GM06990 (cell line): ENCODE measurements around the gene FYB2.

ENCODE experiments used
- DNase-seq: peaks from one replicate; pipeline ENCODE4 v3.0.0-alpha.2; 2011; ENCODE audit not compliant: insufficient read length; ENCODE audit errors: extremely low read depth
- H3K27me3 ChIP-seq: replicated peaks from 2 replicates; pipeline ENCODE4 v1.6.0; 2011; ENCODE audit warnings: low read length; ENCODE audit not compliant: control insufficient read depth, insufficient read depth
- H3K36me3 ChIP-seq: 2 replicates; pipeline ENCODE4 v1.5.1; 2011; ENCODE audit warnings: low read length; ENCODE audit not compliant: control insufficient read depth, insufficient read depth
- H3K4me3 ChIP-seq: replicated peaks from 2 replicates; pipeline ENCODE4 v1.5.1; 2011; ENCODE audit warnings: low read depth, mild to moderate bottlenecking, control low read depth, low read length
- TF ChIP-seq, protein P1 (sequence below): IDR thresholded peaks from 2 replicates; pipeline ENCODE4 v1.5.1; 2011; ENCODE audit warnings: low read length, control low read depth, mild to moderate bottlenecking, inconsistent platforms; ENCODE audit not compliant: insufficient read depth, poor library complexity, severe bottlenecking

The FYB2 gene

DNA sequence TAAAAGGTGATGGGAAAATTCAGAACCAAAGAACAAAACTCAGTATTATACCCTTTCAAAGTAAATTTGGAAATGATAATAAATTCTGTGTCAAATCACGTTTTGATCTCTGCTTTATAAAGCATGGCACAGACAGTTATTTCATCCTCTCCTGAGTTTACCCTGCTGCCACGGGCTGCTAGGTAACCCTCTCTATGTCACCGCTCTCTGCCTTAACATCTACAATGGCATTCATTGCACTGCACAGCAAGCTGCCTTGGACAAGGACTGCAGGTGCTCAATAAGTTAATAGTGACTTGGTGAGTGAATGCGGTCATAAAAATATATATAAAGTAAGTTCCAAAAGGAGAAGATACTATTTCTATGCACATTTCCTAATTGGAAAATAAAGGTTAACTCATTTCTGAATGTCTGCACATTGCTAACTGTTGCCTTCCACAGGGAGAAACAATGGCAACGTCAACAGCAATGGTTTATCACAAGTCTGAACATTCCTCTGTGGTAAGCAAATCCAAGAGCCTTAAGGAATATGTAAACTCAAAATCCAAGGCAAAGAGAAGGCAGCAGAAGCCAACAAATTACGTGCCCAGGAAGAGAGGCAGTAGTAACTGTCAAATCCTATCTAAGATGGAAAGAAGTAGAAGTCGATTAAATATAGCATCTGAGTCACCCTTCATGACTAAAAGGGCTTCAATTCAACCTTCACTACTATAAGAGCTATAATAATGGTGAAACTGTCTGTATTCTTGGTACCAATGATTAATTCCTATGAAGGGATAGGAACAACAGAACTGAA is 19.4 kb downstream of the FYB2 start:
- no peaks in the 10 kb centered on the region; the same call in 1 of the 2 replicates for H3K27me3 ChIP-seq
- no peak overlapping the region for H3K4me3 ChIP-seq
- TF ChIP-seq, protein P1, sequence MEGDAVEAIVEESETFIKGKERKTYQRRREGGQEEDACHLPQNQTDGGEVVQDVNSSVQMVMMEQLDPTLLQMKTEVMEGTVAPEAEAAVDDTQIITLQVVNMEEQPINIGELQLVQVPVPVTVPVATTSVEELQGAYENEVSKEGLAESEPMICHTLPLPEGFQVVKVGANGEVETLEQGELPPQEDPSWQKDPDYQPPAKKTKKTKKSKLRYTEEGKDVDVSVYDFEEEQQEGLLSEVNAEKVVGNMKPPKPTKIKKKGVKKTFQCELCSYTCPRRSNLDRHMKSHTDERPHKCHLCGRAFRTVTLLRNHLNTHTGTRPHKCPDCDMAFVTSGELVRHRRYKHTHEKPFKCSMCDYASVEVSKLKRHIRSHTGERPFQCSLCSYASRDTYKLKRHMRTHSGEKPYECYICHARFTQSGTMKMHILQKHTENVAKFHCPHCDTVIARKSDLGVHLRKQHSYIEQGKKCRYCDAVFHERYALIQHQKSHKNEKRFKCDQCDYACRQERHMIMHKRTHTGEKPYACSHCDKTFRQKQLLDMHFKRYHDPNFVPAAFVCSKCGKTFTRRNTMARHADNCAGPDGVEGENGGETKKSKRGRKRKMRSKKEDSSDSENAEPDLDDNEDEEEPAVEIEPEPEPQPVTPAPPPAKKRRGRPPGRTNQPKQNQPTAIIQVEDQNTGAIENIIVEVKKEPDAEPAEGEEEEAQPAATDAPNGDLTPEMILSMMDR = no peak
- no peak for DNase-seq
- H3K36me3 ChIP-seq = no peaks in the 10 kb centered on the region

DNA sequence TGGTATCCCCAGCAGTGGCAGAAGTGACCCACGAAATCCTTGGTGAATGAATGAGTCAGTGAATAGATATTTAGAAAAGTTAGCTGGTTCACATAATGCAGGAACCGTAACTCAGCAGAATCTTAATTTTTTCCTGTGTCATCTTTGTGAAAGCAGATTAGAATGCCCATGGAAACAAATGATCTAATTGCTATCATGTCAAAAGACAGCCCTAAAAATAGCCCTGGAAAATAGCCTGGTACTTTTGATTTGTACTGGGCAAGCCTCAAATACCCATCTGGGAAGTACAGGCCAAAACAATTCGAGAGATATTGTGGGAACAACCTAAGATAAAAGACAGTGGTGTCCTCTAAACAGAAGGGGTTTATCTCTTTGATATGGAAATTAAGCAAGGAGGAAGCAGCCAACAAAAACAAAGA is 21.1 kb downstream of the FYB2 start:
- no peaks in the 10 kb centered on the region; the same call in 1 of the 2 replicates for H3K27me3 ChIP-seq
- TF ChIP-seq, protein P1 = no peak
- no peaks in the 10 kb centered on the region for H3K36me3 ChIP-seq
- H3K4me3 ChIP-seq = no peak overlapping the region
- DNase-seq = no peak

DNA sequence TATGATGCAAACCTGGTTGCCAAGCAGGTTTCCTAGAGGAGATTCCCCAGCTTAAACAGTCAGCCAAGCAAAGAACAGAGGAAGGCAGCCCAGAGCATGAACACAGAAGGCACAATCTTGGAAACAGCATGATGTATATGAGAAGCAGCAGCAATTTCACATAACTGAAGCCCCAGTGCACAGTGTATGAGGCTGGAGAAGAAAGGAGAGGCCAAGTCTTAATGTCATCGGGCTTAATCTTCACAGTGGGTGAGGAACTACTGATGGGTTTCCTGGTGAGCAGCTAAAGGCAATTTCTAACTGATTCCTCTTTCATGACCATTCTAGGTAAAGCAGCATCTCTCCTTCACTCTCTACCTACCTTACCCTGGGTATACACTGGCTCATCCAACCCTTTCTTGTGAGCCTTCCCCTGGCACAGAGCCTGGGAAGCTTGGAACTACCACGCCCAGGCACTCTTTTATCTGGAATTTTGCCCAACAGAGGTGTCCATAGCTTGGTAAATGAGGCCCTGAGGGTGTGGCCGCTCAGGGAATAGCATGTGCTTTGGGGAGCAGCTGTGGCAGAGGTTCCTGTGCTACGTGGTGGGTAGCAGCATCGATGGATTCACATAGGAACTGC is 22.0 kb downstream of the FYB2 start:
- Histone ChIP-seq H3K4me3 (no peak overlapping the region), H3K27me3 (no peaks in the 10 kb centered on the region; the same call in 1 of the 2 replicates), H3K36me3 (no peaks in the 10 kb centered on the region)
- TF ChIP-seq, protein P1 = no peak
- DNase-seq = no peak

DNA sequence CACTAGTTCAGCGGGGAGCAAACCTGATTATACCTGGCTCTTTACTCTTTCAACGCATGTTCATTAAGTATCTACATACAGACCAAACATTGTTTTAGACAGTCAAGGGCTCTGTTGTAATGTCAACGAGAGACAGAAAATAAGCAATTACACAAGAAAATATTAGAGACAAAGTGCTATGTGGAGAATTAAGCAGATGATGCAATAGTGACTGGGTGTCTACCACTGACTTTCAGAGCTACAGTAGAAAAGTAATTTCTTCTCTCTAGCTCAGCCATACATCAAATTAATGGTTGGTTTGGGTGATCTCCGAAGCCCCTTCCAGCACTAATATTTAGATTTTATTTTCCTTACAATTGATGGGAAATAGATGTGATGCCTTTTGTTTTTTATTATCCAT is 23.3 kb downstream of the FYB2 start:
- H3K27me3 ChIP-seq = no peaks in the 10 kb centered on the region; the same call in 1 of the 2 replicates
- TF ChIP-seq, protein P1 = no peak
- H3K36me3 ChIP-seq = no peaks in the 10 kb centered on the region
- H3K4me3 ChIP-seq = no peak overlapping the region
- DNase-seq = no peak

DNA sequence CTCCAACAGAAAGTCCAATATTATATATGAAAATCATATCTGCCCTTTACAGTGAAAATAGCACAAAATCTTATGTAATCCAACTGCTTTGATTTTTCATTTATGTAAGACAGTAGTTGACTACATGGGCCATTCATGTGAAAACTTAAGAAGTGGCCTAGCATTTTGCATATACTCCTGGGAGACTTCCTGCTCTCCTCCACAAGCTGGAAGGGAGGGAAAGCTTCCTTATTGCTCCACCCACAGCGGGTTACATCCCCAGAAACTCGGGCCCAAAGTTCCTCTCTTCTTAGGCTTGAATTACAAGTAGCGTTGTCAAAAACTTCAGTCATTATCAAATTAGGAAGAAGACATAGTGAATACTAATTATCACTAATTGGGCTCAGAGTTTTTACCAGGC is 29.2 kb downstream of the FYB2 start:
- H3K36me3 ChIP-seq = no peaks in the 10 kb centered on the region
- TF ChIP-seq, protein P1 = no peak
- H3K4me3 ChIP-seq = no peak overlapping the region
- H3K27me3 ChIP-seq = peaks cover 2% of the 10 kb centered on the region; the same call in 1 of the 2 replicates
- DNase-seq = no peak
